NCI-H146 (cell line): Measurements from ENCODE around the gene RNF208.

Source experiments
- DNase-seq: peaks from one replicate; lab custom pipeline; 2025; lab: John Stamatoyannopoulos, UW

The RNF208 gene, protein sequence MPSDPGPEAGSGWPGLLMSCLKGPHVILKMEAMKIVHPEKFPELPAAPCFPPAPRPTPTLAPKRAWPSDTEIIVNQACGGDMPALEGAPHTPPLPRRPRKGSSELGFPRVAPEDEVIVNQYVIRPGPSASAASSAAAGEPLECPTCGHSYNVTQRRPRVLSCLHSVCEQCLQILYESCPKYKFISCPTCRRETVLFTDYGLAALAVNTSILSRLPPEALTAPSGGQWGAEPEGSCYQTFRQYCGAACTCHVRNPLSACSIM

DNA sequence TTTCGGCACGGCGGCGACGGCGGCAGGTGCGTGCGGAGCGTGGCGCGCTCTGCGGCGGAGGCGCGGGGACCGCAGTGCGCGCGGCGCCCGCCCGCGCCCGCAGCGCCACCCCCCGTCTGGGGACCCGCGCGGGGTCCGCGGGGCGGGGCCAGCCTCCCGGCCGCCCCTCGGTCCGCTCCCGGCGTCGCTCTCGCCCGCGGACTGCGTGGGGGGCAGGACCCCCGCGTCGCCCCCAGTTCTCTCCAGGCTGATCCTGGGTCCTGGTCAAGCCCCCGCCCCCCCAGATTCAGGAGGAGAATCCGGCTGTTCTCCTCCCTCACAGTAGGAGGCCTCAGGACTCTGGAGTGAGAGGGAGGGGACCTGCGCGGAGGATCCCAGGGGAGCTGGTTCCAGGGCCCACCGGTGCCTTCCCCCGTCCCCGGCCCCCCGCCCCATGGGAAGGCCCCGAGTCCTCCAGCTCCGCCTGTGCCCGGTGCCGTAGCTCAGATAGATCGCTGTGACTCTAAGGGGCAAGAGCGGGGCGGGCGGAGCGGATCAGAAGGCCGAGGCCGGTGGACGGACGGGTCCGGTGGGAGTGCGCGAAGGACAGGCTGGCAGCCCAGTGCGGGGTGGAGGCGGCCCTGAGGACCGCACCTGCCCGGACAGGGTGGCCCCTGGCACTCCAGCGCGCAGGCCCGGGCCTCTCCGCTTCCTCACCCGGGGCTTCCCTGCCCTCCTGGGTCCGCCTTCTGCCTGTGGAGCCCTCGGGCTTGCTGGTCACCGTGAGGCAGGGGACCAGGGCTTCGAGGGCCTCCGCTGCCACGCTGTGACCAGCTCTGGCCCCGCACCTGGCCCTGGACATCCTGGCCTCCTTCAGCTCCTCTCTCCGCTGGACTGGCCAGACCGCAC is at the start of gene RNF208:
Gene RNF208, minus strand, starts transcription at position 51 of the 888 bp plus-strand sequence. CDS start 1,028 bp downstream, outside the sequence.
- DNase-seq = peak; percentile 57

DNA sequence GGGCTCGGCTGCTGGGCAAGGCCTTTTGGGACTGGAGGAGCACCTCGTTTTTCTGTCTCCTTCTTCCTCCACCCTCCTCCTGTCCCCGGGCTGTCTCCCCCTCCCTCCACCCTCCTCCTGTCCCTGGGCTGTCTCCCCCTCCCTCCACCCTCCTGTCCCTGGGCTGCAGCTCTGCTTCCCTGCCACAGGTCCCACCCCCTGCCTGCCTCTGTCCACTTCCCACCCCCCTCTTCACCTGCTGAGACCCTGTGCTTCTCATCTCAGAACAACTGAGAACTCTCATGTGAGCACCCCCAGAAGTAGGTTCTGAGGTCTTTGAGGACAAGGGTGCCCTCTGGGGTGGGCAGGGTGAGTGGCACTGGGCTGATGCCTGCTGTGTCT is 49.6 kb upstream of the RNF208 start:
- no peak for DNase-seq

DNA sequence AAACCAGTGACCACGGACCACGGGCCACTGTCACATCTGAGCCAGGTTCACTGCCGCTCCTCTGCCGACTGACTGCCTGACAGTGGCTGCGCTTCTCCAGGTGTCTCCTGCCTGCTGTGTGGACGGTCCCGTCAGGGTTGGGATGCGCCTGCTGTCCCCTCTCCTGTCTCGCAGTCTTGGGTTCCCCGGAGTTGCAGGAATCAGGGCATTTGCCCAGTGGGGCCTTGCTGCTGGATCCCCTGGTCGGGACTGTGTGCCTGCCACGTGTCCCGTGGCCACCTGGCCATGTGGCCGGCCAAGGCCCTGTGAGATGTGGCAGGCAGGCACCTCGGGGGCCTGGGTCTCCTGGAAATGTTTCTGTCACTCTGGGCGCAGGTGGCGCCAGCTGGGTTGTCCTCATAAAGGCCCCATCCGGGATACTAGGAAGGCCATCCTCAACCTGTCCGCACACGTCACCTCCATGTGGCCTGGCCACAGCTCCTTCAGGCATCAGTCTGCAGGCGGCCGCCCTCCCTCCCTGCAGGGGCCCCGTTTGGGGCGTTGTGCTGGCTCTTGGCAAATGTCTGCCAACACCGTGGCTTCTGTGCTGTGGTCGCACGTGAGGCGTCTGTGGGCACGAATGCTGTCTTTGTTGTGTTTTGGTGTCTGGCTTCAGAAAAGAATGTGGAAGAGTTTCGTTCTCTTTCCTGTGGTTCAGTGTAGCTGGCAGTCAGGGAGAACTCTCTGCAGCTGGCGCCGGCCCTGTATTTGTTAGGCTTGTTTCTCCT is 49.1 kb upstream of the RNF208 start:
- DNase-seq = no peak

DNA sequence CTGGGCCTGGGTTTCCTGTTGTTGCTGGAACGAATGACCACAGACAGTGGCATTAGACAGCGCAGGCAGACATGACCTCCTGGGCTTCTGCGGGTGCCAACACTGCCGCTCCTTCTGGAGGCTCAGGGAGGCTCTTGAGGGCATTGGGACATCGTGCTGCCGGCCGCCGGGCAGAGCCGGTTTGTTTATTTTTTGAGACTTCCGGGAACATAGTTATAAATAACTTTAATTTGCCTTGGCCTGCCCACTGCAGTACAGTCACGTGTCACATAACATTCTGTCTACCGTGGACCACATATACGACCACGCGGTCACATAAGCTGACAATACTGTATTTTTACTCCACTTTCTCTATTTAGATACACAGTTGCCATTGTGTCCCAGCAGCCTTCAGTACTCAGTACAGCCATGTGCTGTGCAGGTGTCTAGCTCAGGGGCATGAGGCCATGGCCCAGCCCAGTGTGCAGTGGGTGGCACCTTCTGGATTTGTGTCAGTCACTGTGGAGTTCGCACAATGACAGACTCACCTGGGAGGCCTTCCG is 47.3 kb upstream of the RNF208 start:
- no peak for DNase-seq

DNA sequence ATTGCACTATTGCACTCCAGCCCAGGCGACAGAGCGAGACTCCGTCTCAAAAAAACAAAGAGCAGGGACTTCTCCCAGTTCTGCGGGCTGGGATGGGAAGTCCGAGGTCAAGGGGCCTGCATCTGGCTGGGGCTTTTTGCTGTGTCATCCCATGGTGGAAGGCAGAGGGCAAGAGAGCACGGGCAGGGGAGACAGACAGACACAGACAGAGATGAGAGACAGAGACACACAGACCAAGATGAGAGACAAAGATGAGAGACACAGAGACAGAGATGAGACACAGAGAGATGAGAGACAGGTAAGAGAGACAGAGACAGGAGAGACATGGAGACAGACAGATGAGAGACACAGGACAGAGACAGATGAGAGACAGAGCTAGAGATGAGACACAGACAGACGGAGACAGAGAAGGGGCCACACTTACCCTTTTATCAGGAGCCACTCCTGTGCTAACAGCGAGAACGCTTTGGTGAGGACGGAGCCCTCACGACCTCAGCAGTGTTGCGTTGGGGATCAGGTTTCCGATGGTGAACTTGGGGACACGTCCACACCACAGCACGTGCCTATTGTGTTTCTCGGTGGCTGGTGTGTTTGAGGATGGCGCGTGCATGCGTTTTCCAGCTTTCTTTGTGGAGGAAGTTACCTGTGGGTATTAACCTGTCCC is 46.6 kb upstream of the RNF208 start:
- no peak for DNase-seq

DNA sequence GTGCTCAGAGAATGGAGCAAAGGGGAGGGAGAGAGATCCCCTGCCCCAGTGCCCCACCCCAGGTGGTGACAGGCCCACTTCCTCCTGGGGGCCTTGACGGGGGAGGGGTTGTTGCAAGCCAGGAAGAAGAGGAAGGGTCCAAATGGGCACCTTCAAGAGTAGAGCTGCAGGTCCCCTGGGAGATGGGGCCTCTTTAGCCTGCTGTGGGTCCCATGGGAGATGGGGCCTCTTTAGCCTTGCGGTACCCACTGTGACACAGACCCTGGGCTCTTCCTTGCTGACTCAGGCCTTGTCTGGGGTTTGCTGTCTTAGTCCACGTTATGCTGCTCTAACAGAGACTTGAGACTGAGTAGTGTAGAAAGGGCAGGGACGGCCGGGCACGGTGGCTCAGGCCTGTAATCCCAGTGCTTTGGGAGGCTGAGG is 45.9 kb upstream of the RNF208 start:
- no peak for DNase-seq

DNA sequence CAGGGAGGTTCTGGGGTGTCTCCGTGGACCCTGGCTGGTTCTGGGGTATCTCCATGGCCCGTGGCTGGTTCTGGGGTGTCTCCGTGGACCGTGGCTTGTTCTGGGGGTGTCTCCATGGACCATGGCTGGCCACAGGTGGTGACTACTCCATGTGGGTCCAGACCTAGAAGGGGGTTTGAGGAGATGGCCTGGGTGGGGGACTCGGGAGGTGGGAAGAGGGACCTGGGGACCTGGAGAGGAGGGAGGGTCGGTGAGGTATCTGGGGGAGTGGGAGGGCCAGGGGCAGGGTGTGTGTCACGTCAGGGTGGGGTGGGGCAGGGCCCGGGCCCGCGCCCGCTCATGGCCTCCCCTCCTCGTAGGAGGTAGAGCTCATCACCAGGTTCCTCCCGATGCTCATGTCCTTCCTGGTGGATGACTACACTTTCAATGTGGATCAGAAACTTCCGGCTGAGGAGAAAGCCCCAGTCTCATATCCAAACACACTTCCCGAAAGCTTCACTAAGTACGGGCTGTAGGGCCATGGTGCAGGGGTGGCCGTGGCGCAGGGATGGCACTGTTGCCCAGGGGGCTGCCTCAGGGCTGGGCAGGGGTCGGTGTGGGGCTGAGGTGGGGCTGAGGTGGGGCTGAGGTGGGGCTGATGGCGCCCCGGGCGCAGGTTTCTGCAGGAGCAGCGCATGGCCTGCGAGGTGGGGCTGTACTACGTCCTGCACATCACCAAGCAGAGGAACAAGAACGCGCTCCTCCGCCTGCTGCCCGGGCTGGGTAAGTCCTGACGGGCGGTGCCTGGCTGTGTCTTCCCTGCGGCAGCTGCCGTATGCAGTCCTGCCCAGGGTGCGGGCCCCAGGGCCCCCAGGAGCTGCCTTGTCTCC is 44.8 kb upstream of the RNF208 start:
- DNase-seq = no peak

DNA sequence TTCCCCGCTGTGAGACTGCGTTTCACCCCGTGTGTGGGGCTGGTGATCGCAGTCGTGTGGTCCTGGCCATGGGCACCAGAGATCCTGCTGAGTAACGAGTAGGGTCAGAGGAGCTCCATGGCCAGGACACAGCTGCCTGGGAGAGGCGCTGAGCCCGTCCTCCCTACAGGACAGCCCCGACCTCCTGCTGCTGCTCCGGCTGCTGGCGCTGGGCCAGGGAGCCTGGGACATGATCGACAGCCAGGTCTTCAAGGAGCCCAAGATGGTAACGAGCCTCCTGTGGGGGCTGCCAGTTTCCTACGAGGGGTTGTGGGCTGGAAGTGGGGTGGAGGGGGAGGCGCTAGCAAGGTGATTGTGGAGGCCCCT is 44.1 kb upstream of the RNF208 start:
- no peak for DNase-seq

DNA sequence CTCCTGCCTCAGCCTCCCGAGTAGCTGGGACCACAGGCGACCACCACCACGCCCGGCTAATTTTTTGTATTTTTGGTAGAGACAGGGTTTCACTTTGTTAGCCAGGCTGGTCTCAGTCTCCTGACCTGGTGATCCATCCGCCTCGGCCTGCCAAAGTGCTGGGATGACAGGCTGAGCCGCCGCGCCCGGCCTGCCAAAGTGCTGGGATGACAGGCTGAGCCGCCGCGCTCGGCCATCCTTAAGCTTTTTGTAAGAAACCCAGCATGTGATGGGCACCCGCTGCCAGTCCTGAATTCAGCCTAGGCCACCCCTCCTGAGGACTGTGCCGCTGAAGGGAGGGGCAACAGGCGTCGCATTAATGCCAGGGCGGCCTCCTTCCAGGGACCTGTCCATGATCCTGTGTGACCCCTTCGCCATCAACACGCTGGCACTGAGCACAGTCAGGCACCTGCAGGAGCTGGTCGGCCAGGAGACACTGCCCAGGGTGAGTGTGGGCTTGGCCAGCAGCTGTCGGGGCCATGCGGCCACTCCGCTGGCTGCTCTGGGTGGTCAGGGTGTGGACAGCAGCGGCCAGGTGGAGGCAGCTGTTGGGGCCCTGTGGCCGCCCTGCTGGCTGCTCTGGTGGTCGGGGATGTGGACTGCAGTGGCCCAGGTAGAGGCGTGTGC is 43.6 kb upstream of the RNF208 start:
- no peak for DNase-seq

DNA sequence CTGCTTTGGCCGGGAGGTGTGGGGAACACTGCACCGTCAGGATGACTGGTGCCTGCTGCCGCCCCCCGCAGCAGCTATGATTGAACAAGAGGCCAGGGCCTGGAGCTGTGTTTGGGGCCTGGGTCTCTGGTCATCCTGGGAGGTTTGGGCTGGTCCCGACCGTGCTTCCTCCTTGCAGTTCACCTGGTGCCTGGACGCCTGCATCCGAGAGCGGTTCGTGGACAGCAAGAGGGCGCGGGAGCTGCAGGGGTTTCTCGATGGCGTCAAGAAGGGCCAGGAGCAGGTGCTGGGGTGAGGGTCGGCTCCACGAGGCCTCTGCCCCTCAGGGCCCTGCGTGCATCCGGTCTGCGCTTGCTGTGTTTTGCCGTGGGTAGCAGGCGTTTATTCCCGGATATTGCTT is 42.0 kb upstream of the RNF208 start:
- no peak for DNase-seq

DNA sequence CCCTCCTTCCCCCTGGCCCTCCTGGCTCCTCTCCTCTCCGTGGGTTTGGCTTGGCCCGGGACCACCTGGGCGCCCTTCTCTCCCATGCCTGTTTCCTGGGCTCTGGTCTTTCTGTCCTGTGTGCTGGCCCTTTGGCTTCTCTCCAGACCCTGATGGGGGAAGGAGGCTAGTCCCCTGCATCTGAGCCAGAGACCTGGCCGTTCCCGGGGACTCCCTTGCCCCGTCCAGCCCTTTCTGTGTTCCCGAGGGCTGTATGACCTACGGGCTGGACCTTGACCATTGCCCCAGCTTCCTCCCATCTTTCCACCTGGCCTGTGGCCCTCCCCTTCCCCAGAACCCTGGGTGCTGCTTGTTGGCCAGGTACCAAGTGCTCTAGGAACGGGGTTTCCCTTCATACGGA is 41.5 kb upstream of the RNF208 start:
- DNase-seq = no peak

DNA sequence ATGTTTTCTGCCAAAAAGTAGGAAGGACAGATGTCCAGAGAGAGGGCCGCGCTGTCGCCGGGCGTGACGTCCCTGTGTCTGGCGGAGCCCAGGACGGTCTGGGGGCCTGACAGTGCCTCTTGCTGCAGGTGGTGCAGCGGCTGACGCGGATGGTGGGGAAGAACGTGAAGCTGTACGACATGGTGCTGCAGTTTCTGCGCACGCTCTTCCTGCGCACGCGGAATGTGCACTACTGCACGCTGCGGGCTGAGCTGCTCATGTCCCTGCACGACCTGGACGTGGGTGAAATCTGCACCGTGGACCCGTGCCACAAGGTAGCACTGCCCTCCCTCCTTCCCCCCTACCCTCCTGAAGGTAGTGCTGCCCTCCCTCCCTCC is 40.9 kb upstream of the RNF208 start:
- DNase-seq = no peak

DNA sequence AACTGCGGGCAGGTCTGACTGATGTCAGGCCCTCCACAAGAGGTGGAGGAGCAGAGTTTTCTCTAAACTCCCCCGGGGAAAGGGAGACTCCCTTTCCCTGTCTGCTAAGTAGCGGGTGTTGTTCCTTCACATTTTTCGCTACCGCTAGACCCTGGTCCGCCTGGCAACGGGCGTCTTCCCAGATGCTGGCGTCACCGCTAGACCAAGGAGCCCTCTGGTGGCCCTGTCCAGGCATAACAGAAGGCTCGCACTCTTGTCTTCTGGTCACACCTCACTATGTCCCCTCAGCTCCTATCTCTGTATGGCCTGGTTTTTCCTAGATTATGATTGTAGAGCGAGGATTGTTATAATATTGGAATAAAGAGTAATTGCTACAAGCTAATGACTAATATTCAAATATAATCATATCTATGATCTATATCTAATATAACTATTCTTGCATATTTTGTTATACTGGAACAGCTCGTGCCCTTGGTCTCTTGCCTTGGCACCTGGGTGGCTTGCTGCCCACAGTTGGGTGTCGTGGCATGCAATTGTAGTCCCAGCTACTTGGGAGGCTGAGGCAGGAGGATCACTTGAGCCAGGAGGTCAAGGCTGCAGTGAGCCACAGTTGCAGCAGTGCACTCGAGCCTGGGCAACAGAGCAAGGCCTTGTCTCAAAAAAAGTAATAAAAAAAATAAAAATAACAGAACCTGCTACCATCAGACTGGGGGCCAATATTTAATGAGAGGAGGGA is 40.3 kb upstream of the RNF208 start:
- DNase-seq = peak; percentile 10

DNA sequence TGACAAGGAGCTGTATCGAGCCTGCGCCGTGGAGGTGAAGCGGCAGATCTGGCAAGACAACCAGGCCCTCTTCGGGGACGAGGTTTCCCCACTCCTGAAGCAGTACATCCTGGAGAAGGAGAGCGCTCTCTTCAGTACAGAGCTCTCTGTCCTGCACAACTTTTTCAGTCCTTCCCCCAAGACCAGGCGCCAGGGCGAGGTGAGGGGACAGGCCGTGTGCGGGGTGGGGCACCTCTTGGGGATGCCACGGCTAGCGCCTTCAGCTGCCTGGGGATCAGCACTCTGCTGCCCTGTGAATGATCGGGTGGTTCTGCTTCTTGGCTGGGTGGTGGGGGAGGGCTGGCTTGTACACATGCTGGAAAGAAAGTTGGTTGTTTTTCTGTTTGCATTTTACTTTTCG is 34.8 kb upstream of the RNF208 start:
- DNase-seq = no peak

DNA sequence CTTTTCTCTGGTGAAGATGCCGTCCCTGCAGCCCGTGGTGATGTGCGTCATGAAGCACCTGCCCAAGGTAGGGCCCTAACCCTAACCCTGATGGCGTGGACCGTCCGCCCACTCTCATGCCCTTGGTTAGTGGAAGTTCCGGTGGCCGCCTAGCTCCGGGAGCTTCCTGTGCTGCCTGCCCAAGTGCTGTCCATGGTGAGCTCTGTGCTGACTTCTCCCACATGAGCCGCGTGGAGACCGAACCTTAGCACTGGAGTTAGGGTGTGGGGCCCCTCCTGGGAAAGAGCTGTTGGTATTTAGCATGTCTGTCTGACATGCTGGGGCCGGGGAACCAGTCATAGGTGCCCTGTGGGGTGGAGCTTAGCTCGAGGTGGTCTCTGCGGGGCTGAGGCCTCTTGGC is 34.3 kb upstream of the RNF208 start:
- DNase-seq = no peak

DNA sequence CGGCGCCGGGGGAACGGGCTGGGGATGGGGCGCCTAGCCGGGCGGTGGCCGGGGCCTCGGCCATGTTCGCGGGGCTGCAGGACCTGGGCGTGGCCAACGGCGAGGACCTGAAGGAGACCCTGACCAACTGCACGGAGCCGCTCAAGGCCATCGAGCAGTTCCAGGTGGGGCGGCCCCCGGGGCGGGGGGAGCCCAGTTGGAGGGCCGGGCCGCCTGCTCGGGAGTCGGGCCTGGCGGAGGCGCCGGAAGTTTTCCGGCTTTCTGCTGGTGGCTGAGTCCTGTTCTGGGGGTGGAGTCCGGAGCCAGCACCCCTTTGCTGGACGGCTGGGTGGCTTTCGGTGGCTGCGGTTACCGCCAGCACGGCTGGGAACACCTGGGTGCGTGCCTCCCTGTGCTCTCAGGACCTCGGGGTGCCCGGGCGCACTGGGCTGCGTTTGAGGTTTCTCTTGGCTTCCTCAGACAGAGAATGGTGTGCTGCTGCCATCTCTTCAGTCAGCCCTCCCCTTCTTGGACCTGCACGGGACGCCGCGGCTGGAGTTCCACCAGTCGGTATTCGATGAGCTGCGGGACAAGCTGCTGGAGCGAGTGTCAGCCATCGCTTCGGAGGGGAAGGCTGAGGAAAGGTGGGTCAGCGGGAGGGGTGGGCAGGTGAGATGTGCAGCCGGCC is 33.5 kb upstream of the RNF208 start:
- peak; percentile 60 for DNase-seq

DNA sequence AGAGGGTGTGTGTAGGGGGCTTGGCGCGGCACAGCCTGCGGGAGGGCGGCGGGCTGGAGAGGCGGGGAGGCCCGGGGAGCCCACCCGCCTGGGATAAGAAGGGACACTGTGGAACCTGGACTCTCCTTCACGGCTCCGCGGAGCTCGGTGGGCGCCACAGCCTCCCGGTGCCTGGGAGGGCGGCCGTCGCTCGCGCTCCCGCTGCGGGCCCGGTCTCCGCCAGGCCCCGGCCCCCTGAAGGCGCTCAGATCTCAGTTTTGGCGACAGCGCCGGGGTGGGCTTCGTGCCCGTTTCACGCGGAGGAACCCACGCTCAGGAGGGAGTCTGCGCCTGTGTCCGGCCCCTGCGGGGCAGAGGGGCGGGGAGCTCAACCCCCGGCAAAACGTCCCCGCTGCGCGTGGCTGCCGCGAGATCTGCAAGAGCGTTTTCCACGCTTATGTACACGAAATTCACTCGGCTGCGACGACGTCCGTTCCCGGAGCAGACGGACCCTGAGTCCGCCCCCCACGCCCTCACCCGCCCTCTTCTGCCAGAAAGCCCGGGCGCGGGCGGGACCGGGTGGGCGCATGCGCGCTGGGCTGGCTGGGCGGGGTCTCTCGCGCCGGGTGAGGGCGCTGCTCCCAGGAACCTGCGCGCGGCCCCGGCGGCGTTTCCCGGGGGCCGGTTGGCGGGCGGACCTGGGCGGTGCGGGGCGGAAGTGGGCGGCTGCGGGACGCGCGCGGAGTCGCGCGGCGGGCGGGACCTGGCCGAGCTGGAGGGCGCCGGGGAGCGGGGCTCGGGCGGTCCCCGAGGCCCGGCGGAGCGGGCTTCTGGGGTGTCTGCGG is 32.8 kb upstream of the RNF208 start, which contains the start of gene NELFB:
Gene NELFB, plus strand, starts transcription at position 704 of the 824 bp plus-strand sequence.
- peak; percentile 80 for DNase-seq
